K562 (cell line): ENCODE data around the gene NHLH1. TPM values are rescaled to one million over a fixed set of nuclear protein-coding genes. Genes with fewer than 3 reads are reported as not detected.

ENCODE experiments used
- ADNP ChIP-seq: fragments of 200-800 bp; sonication (Bioruptor generic); IDR thresholded peaks from 2 replicates; pipeline ENCODE4 v1.6.1; 2016; ENCODE audit warnings: missing genetic modification characterization, missing compliant biosample characterization
- CBX3 ChIP-seq, 2 experiments: IDR thresholded peaks; 1 replicate in 1 of 2; 2 replicates in 1 of 2; pipeline ENCODE4 v1.6.1; 2012; ENCODE audit warnings: inconsistent platforms in 2 of 2, low read length in 2 of 2, borderline replicate concordance in 1 of 2, control low read depth in 1 of 2
- CHD7 ChIP-seq: fragments of 200-600 bp; sonication (generic); IDR thresholded peaks from one replicate; pipeline ENCODE4 v1.6.1; 2012; ENCODE audit warnings: mild to moderate bottlenecking, low read depth, low read length, inconsistent platforms
- ELF1 ChIP-seq: fragments of 200-800 bp; sonication (Bioruptor generic); IDR thresholded peaks from 2 replicates; pipeline ENCODE4 v1.6.1; 2016; ENCODE audit warnings: missing genetic modification characterization, missing compliant biosample characterization
- FOXM1 ChIP-seq, 2 experiments: fragments of 450-650 bp in 1 of 2; sonication (generic) in 1 of 2; formaldehyde crosslinking in 1 of 2; IDR thresholded peaks; 2 replicates each; pipeline versions ENCODE4 v1.6.1 to v1.9.0; 2017 to 2022; ENCODE audit warnings: low read depth in 2 of 2, mild to moderate bottlenecking in 2 of 2, missing genetic modification reagents in 1 of 2, moderate library complexity in 1 of 2
- MBD2 ChIP-seq: sonication (generic); IDR thresholded peaks from 2 replicates; pipeline ENCODE4 v1.6.1; 2016; ENCODE audit warnings: low read depth, borderline replicate concordance
- MTA2 ChIP-seq: fragments of 450-650 bp; IDR thresholded peaks from 2 replicates; pipeline ENCODE4 v1.6.1; 2016; ENCODE audit warnings: low read depth
- NFIC ChIP-seq: fragments of 450-650 bp; IDR thresholded peaks from 2 replicates; pipeline ENCODE4 v1.6.1; 2017; ENCODE audit warnings: mild to moderate bottlenecking, inconsistent platforms
- PTBP1 ChIP-seq: fragments of 200-400 bp; formaldehyde crosslinking; IDR thresholded peaks from 2 replicates; pipeline ENCODE4 v1.6.1; 2017; ENCODE audit warnings: low read depth, low read length
- RAD51 ChIP-seq: fragments of 450-650 bp; IDR thresholded peaks from 2 replicates; pipeline ENCODE4 v1.7.1; 2016; ENCODE audit warnings: low read depth, mild to moderate bottlenecking, borderline replicate concordance
- ZBTB33 ChIP-seq: sonication (generic); formaldehyde crosslinking; IDR thresholded peaks from 2 replicates; pipeline ENCODE4 v1.8.1; 2023; ENCODE audit warnings: mild to moderate bottlenecking, missing genetic modification reagents
- ZNF3 ChIP-seq: fragments of 250-450 bp; sonication (Bioruptor Pico); IDR thresholded peaks from 2 replicates; pipeline ENCODE4 v1.5.0; 2021; ENCODE audit warnings: mild to moderate bottlenecking, moderate library complexity
- ZNF589 ChIP-seq: fragments of 200-800 bp; sonication (Bioruptor generic); IDR thresholded peaks from 2 replicates; pipeline ENCODE4 v1.6.1; 2016; ENCODE audit warnings: low read depth, missing genetic modification characterization, missing compliant biosample characterization
- polyA plus RNA-seq, 8 experiments: library from polyadenylated mRNA; depleted of rRNA in 4 of 8; stranded (reverse) in 5 of 8; unstranded in 3 of 8; fragments of >200 nt; fragmentation: Nextera tagmentation in 2 of 8; fragmentation: Illumina TruSeq in 1 of 8; extraction: Ambion mirVana in 2 of 8; extraction: Trizol in 1 of 8; gene quantifications; 2 replicates each; pipeline versions ENCODE4 v1.2.1 to v1.2.3, GENCODE V29; 2011 to 2014; ENCODE audit warnings: inconsistent platforms in 1 of 8, missing spikeins in 1 of 8
- total RNA-seq, 7 experiments: library from RNA; depleted of rRNA in 6 of 7; stranded (reverse); fragments of >200 nt in 6 of 7; fragmentation: Illumina TruSeq in 2 of 7; extraction: Trizol in 2 of 7; gene quantifications; 2 replicates each; pipeline versions ENCODE4 v1.2.1 to v1.2.3, GENCODE V29; 2011 to 2021; ENCODE audit warnings: low replicate concordance in 1 of 7

The NHLH1 gene
- total and polyA plus RNA-seq, 9 of the 15 experiments (the other 6 are each of a cell fraction or from before 2014, with no cell fraction given) = 0.09 to 1.3 (median 0.35) TPM; not detected in 1

GRCh38 chr1:160420881-160421842, 54.3 kb downstream of the NHLH1 start (continued):
- TF ChIP-seq RAD51 (0 out of 2 replicates have a peak, but pooled peaks have one; percentile 12), CBX3 (IDR thresholded peaks at IDR 0.05; ENCODE audit: borderline replicate concordance in 1 of 2, low read length in 2 of 2) (no peak), ZNF3 (CRISPR knock-in tag) (no peak), ELF1 (no peak), CHD7 (no peak), ADNP (tag) (no peak), MTA2 (no peak), PTBP1 (no peak), ZBTB33 (CRISPR knock-in tag) (0 out of 2 replicates have a peak, but pooled peaks have one; percentile 22), MBD2 (no peak), FOXM1 (IDR thresholded peaks at IDR 0.05; ENCODE audit: low read depth) (0 out of 2 replicates have a peak, but pooled peaks have one; percentile 30), FOXM1 (CRISPR knock-in tag; IDR thresholded peaks at IDR 0.05; ENCODE audit: low read depth) (no peak), NFIC (peak; percentile 21; the same call in 1 of the 2 replicates), ZNF589 (peak; percentile 75)
